PC-3 (cell line): Measurements from ENCODE around the gene MSGN1. TPM values are rescaled to one million over a fixed set of nuclear protein-coding genes. Genes with fewer than 3 reads are reported as not detected.

Source experiments
- ATAC-seq: fragments of 200-7000 bp; cut with Tn5 transposase; 2 replicates; pipeline ENCODE4 v1.9.1; 2020; ENCODE audit warnings: mild to moderate bottlenecking, moderate library complexity
- BruUV-seq: library from RNA; stranded (reverse); fragments of 400-500 nt; replicated peaks from 2 replicates; lab custom pipeline; 2021; lab: Mats Ljungman, UMichigan
- CTCF ChIA-PET: fragments of 300-600 bp; sonication (Branson Sonifier 250); formaldehyde crosslinking; loops from one replicate; lab custom pipeline; 2022; ENCODE audit warnings: antibody characterized with exemption; lab: Charles Lee
- POLR2A ChIA-PET: fragments of 300-600 bp; sonication (Branson Sonifier 250); formaldehyde crosslinking; loops from one replicate; lab custom pipeline; 2022; ENCODE audit warnings: antibody characterized with exemption; ENCODE audit not compliant: unreplicated experiment; lab: Charles Lee
- DNase-seq: peaks from one replicate; pipeline ENCODE4 v3.0.0-alpha.2; 2015
- H2AFZ ChIP-seq: fragments of 300-600 bp; sonication (generic); 2 replicates; pipeline ENCODE4 v1.6.0; 2016; ENCODE audit warnings: antibody characterized with exemption, low read length
- H3F3A ChIP-seq: fragments of 300-600 bp; sonication (generic); one replicate; pipeline ENCODE4 v1.6.0; 2017; ENCODE audit warnings: antibody characterized with exemption, low read length, control low read depth, mild to moderate bottlenecking; ENCODE audit not compliant: unreplicated experiment
- H3K27ac ChIP-seq: fragments of 300-600 bp; sonication (generic); 2 replicates; pipeline ENCODE4 v1.5.1; 2016; ENCODE audit warnings: mild to moderate bottlenecking, low read length
- H3K27me3 ChIP-seq: fragments of 300-600 bp; sonication (generic); 2 replicates; pipeline ENCODE4 v1.6.1; 2016; ENCODE audit warnings: low read length, mixed read lengths
- H3K36me3 ChIP-seq: fragments of 300-600 bp; sonication (generic); 2 replicates; pipeline ENCODE4 v1.6.1; 2016; ENCODE audit warnings: low read depth, mixed run types, low read length, mixed read lengths
- H3K4me1 ChIP-seq: fragments of 300-600 bp; sonication (generic); 2 replicates; pipeline ENCODE4 v1.5.1; 2016; ENCODE audit warnings: low read length; ENCODE audit not compliant: insufficient read depth
- H3K4me2 ChIP-seq: fragments of 300-600 bp; sonication (generic); 2 replicates; pipeline ENCODE4 v1.6.0; 2016; ENCODE audit warnings: low read length
- H3K4me3 ChIP-seq: fragments of 300-600 bp; sonication (generic); 2 replicates; pipeline ENCODE4 v1.5.1; 2016; ENCODE audit warnings: mild to moderate bottlenecking, low read length, mixed read lengths
- H3K79me2 ChIP-seq: fragments of 300-600 bp; sonication (generic); 2 replicates; pipeline ENCODE4 v1.6.1; 2017; ENCODE audit warnings: low read length, mixed read lengths
- H3K9ac ChIP-seq: fragments of 300-600 bp; sonication (generic); 2 replicates; pipeline ENCODE4 v1.6.0; 2016; ENCODE audit warnings: mild to moderate bottlenecking, low read length
- H3K9me2 ChIP-seq: fragments of 300-600 bp; sonication (generic); replicated peaks from 2 replicates; pipeline ENCODE4 v1.6.1; 2016; ENCODE audit warnings: mixed run types, low read length, mixed read lengths
- H3K9me3 ChIP-seq: fragments of 300-600 bp; sonication (generic); 2 replicates; pipeline ENCODE4 v1.6.1; 2016; ENCODE audit warnings: low read length, mixed read lengths
- H4K20me1 ChIP-seq: fragments of 300-600 bp; sonication (generic); 2 replicates; pipeline ENCODE4 v1.6.1; 2016; ENCODE audit warnings: low read length, mixed read lengths
- EZH2 ChIP-seq: fragments of 300-600 bp; sonication (generic); IDR thresholded peaks from one replicate; pipeline ENCODE4 v1.6.1; 2017; ENCODE audit warnings: antibody characterized with exemption, mild to moderate bottlenecking, low read length; ENCODE audit not compliant: unreplicated experiment
- EZH2phosphoT487 ChIP-seq: fragments of 300-600 bp; sonication (generic); IDR thresholded peaks from 2 replicates; pipeline ENCODE4 v1.6.1; 2018; ENCODE audit warnings: mild to moderate bottlenecking, antibody characterized with exemption, low read length, borderline replicate concordance
- intact Hi-C: fragments of 100-400 bp; cut with micrococcal nuclease; formaldehyde crosslinking; loops from 2 replicates; pipeline ENCODE4 v1.9.0; 2023
- total RNA-seq: library from RNA; depleted of rRNA; stranded (reverse); fragments of >200 nt; gene quantifications from 2 replicates; pipeline ENCODE4 v1.2.3, GENCODE V29; 2014
- TF ChIP-seq, protein P1 (sequence below): fragments of 300-600 bp; sonication (generic); conservative IDR thresholded peaks from 2 replicates; pipeline ENCODE4 v1.5.1; 2017; ENCODE audit warnings: antibody characterized with exemption, low read depth, mild to moderate bottlenecking, low read length

MSGN1 gene
- total RNA-seq, 1 experiment from 2014 or later: not detected

DNA sequence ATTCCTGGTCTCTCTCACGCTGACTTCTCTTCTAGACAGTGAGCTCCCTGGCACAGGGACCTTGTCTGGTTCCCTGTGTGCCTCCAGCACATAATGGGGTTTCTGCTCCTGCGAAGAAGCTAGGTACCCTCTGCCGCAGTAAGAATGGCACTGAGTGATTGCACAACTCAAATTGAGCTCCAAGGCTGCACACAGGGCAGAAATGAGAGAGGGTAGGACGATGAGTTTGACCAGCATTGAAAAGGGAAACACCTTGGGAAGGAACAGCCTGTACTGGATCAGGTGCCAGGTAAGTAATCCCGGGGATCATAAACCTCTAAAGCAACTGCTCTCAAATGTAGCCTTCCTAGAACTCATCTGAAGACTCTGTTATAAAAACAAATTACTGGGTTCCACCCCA, 21.0 kb upstream of the MSGN1 start:
- Histone ChIP-seq H3K9me3 (no peaks in the 10 kb centered on the region), H3K79me2 (no peaks in the 10 kb centered on the region), H3K36me3 (no peaks in the 10 kb centered on the region), H3K9me2 (no peaks in the 10 kb centered on the region), H3K9ac (no peak overlapping the region), H3K4me2 (no peak overlapping the region), H2AFZ (no peak overlapping the region), H3K4me3 (no peak overlapping the region), H3K27me3 (peaks cover 57% of the 10 kb centered on the region), H3K27ac (no peak overlapping the region), H3K4me1 (no peaks in the 10 kb centered on the region), H4K20me1 (no peaks in the 10 kb centered on the region), H3F3A (no peaks in the 10 kb centered on the region)
- ATAC-seq: no peak
- CTCF ChIA-PET: no interaction called here
- no TSS peak for BruUV-seq
- POLR2A ChIA-PET: no interaction called here
- intact Hi-C loops: no loop called here
- no peak for DNase-seq
- TF ChIP-seq EZH2 (no peak), EZH2phosphoT487 (no peak)
- TF ChIP-seq, protein P1, sequence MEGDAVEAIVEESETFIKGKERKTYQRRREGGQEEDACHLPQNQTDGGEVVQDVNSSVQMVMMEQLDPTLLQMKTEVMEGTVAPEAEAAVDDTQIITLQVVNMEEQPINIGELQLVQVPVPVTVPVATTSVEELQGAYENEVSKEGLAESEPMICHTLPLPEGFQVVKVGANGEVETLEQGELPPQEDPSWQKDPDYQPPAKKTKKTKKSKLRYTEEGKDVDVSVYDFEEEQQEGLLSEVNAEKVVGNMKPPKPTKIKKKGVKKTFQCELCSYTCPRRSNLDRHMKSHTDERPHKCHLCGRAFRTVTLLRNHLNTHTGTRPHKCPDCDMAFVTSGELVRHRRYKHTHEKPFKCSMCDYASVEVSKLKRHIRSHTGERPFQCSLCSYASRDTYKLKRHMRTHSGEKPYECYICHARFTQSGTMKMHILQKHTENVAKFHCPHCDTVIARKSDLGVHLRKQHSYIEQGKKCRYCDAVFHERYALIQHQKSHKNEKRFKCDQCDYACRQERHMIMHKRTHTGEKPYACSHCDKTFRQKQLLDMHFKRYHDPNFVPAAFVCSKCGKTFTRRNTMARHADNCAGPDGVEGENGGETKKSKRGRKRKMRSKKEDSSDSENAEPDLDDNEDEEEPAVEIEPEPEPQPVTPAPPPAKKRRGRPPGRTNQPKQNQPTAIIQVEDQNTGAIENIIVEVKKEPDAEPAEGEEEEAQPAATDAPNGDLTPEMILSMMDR: no peak

DNA sequence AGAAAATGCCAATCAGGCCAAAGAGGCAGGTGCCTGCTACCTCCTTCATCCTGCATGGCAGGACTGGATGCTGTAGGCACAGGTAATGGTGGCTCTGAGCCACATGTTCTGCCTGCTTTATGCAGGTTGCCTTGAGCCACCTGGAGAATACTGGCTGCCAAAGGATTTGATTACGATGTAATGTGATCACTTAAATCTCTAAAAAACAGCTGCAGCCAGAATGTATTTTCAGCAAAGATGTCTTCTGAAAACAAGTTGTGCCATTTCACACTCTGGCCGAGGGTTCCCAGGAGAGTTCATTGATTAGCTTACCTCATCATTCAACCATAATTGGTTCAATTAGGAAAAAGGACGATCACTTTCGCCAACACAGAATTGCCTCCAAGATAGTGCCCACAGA, 17.9 kb upstream of the MSGN1 start:
- Histone ChIP-seq H2AFZ (no peak overlapping the region), H3K36me3 (no peaks in the 10 kb centered on the region), H3K27ac (no peak overlapping the region), H3K4me2 (no peak overlapping the region), H3K4me1 (no peaks in the 10 kb centered on the region), H3K9me3 (no peaks in the 10 kb centered on the region), H3K9ac (no peak overlapping the region), H3F3A (no peaks in the 10 kb centered on the region), H3K27me3 (peaks cover 64% of the 10 kb centered on the region), H3K9me2 (no peaks in the 10 kb centered on the region), H3K79me2 (no peaks in the 10 kb centered on the region), H4K20me1 (no peaks in the 10 kb centered on the region), H3K4me3 (no peak overlapping the region)
- ATAC-seq (no peak), DNase-seq (no peak)
- ChIA-PET CTCF (no interaction called here), POLR2A (no interaction called here)
- TF ChIP-seq EZH2 (no peak), EZH2phosphoT487 (no peak)
- TF ChIP-seq, protein P1: no peak
- intact Hi-C loops: no loop called here
- no TSS peak for BruUV-seq

DNA sequence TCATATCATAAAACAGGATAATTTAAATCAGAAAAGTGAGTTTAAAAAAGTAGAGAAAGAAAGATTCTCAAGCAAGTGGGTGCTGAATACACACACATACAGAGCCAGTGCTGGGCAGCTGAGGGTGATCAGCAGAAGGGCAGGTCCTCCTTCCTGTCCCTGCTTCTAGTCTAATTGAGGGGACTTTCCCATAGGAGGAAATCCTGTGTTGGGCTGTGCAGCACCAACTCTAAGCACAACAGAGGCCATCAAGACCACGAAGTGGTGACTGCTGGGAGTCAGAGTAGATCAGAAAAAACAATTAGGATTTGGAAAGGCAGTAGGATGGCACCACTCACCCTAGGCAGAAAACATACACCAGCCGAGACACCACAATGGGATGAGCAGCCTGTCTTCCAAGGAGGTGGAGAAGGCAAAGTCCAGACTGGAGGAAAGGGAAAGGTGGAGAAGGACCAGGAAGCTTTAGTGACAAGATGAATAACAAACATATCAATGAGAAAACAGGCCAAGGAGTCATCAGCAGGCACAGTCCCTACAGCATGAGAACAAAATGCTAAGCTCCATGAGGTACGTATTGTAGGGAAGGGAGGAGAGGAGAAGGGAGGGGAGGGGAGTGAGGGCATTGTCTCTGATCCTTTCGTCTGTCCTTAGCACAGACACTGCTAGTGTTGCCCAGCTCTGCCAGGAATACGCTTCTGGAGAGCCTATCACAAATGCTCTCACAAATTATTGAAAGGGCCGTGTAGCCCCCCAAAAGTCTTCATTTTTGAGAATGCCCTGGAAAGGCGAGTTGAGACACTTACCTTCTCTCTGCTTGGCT, 16.7 kb upstream of the MSGN1 start:
- Histone ChIP-seq H3K9ac (no peak overlapping the region), H3K4me2 (no peak overlapping the region), H3K4me1 (no peaks in the 10 kb centered on the region), H3K9me2 (no peaks in the 10 kb centered on the region), H3F3A (no peaks in the 10 kb centered on the region), H3K4me3 (no peak overlapping the region), H4K20me1 (no peaks in the 10 kb centered on the region), H3K36me3 (no peaks in the 10 kb centered on the region), H2AFZ (no peak overlapping the region), H3K27me3 (peaks cover 67% of the 10 kb centered on the region), H3K79me2 (no peaks in the 10 kb centered on the region), H3K9me3 (no peaks in the 10 kb centered on the region), H3K27ac (no peak overlapping the region)
- BruUV-seq: no TSS peak
- intact Hi-C loops: no loop called here
- no peak for TF ChIP-seq EZH2
- TF ChIP-seq, protein P1: no peak
- TF ChIP-seq EZH2phosphoT487: no peak
- no peak for ATAC-seq
- ChIA-PET POLR2A (no interaction called here), CTCF (no interaction called here)
- no peak for DNase-seq
